Stomach (tissue), 9 donors: Measurements from ENCODE around the gene BECN2. TPM values are rescaled to one million over a fixed set of nuclear protein-coding genes. Genes with fewer than 3 reads are reported as not detected.
A peak's percentile ranks its signal among the peaks of the same experiment; 100 is the strongest.

ENCODE experiments used
- DNase-seq, 2 donors: peaks; one replicate each; pipeline versions ENCODE4 v3.0.0 to v3.0.0-alpha.2; 2013 to 2019
- H3K27ac ChIP-seq, 5 donors: fragments of 200-600 bp in 4 of 5; sonication (generic) in 4 of 5; one replicate each; pipeline ENCODE4 v1.5.1; 2013 to 2019; ENCODE audit warnings: mild to moderate bottlenecking in 1 of 5, moderate library complexity in 1 of 5
- H3K27me3 ChIP-seq, 3 donors: fragments of 200-600 bp; sonication (generic); one replicate each; pipeline ENCODE4 v1.5.1; 2017 to 2019; ENCODE audit warnings: mixed run types in 1 of 3
- H3K36me3 ChIP-seq, 4 donors: fragments of 200-600 bp; sonication (generic); 1 replicate in 3 of 4; 2 replicates in 1 of 4; pipeline ENCODE4 v1.5.1; 2016 to 2019
- H3K4me1 ChIP-seq, 4 donors: fragments of 200-600 bp; sonication (generic); one replicate each; pipeline ENCODE4 v1.5.1; 2016 to 2019
- H3K4me3 ChIP-seq, 4 donors: fragments of 200-600 bp; sonication (generic) in 3 of 4; one replicate each; pipeline ENCODE4 v1.5.1; 2016 to 2019; ENCODE audit warnings: mild to moderate bottlenecking in 1 of 4
- H3K9me3 ChIP-seq, 4 donors: fragments of 200-600 bp; sonication (generic); one replicate each; pipeline ENCODE4 v1.5.1; 2016 to 2019
- EP300 ChIP-seq: sonication (generic); formaldehyde crosslinking; IDR thresholded peaks from one replicate; pipeline ENCODE4 v1.6.1; 2017; ENCODE audit warnings: antibody characterized with exemption
- POLR2A ChIP-seq, 4 donors: fragments of 450-650 bp; IDR thresholded peaks; one replicate each; pipeline ENCODE4 v1.6.1; 2016; ENCODE audit warnings: antibody characterized with exemption in 4 of 4, control low read depth in 2 of 4, mild to moderate bottlenecking in 1 of 4, moderate library complexity in 1 of 4
- POLR2AphosphoS5 ChIP-seq, 3 donors: sonication (generic); formaldehyde crosslinking; IDR thresholded peaks; one replicate each; pipeline ENCODE4 v1.6.1; 2016; ENCODE audit warnings: antibody characterized with exemption in 3 of 3
- whole genome bisulfite sequencing, 5 donors: extraction: QIAGEN DNeasy Blood & Tissue Kit in 3 of 5; methylation state at CpG; one replicate each; pipeline versions ENCODE4 v1.1.5 to v1.1.7; 2013 to 2018; 5-methylcytosine and 5-hydroxymethylcytosine counted together
- intact Hi-C: fragments of 100-400 bp; cut with DNase I; formaldehyde crosslinking; loops from one replicate; pipeline ENCODE4 v1.15.1; 2023; ENCODE audit warnings: low total_unique reads
- polyA plus RNA-seq, 3 donors: library from polyadenylated mRNA; stranded (reverse); fragments of 200-250 nt; gene quantifications; one replicate each; pipeline ENCODE4 v1.2.3, GENCODE V29; 2013
- total RNA-seq, 5 donors: library from RNA; depleted of rRNA; stranded (reverse); fragments of >200 nt; gene quantifications; one replicate each; pipeline versions ENCODE4 v1.1.0 to v1.2.3, GENCODE V29; 2014 to 2016
- TF ChIP-seq, protein P1 (sequence below), 7 experiments: fragments of 450-650 bp in 4 of 7; fragments of 200-600 bp in 3 of 7; sonication (generic) in 3 of 7; IDR thresholded peaks; one replicate each; pipeline ENCODE4 v1.5.1; 2016 to 2019; ENCODE audit warnings: antibody characterized with exemption in 7 of 7, control low read depth in 2 of 7, mild to moderate bottlenecking in 1 of 7
- donor health status: healthy with polysubstance abuse.
- donor health status: Bipolar disorder and iron deficiency.
- donor health status: healthy.

BECN2 gene
- total and polyA plus RNA-seq, 8 donors = not detected

DNA sequence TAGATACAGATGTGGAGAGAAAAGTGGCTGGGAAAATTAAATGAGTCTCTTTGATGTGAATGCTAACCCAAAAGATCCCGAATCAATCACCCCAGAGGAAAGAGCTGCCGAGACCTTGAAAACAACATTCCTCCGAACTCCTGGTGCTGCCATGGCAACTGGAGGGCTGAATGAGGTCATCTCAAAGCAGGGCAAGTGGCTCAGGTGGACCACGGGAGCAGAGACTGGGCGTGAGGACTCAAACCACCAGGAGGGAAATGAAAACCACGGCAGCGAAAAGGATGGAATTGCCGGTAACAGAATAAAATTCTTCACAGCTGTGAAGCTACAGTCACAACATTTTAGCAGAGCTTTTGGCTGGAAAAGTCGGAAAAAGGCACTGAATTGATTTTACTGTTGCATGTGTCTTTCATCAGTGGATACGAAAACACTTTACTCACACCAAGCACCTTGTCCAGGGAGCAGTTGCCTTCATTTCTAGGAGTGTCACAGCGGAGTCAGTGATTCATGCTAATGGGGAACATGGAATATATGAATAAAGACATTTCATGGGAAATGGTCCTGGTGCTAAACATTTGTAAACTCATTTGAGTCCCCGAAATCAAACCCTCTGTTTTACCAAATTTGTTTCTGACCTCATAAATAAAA, 23.2 kb upstream of the BECN2 start:
- H3K4me1 ChIP-seq = peaks cover 0 to 8% (median 0%) of the 10 kb centered on the region in 4 donors
- 33 to 37% (median 36%) methylated on average over 12 of the region's 12 CpGs for WGBS, 5 donors
- TF ChIP-seq, protein P1, sequence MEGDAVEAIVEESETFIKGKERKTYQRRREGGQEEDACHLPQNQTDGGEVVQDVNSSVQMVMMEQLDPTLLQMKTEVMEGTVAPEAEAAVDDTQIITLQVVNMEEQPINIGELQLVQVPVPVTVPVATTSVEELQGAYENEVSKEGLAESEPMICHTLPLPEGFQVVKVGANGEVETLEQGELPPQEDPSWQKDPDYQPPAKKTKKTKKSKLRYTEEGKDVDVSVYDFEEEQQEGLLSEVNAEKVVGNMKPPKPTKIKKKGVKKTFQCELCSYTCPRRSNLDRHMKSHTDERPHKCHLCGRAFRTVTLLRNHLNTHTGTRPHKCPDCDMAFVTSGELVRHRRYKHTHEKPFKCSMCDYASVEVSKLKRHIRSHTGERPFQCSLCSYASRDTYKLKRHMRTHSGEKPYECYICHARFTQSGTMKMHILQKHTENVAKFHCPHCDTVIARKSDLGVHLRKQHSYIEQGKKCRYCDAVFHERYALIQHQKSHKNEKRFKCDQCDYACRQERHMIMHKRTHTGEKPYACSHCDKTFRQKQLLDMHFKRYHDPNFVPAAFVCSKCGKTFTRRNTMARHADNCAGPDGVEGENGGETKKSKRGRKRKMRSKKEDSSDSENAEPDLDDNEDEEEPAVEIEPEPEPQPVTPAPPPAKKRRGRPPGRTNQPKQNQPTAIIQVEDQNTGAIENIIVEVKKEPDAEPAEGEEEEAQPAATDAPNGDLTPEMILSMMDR (IDR thresholded peaks at IDR 0.05) = no peak
- TF ChIP-seq POLR2A (IDR thresholded peaks at IDR 0.05) (no peak), EP300 (no peak), POLR2AphosphoS5 (IDR thresholded peaks at IDR 0.05) (no peak)
- intact Hi-C loops = no loop called here
- H3K4me3 ChIP-seq = no peak overlapping the region
- H3K9me3 ChIP-seq = no peaks in the 10 kb centered on the region
- peaks cover 0 to 3% (median 0%) of the 10 kb centered on the region in 3 donors for H3K27me3 ChIP-seq
- H3K27ac ChIP-seq = no peak overlapping the region
- H3K36me3 ChIP-seq = no peaks in the 10 kb centered on the region
- peak in 1 of 2 donors; percentile 51 for DNase-seq

DNA sequence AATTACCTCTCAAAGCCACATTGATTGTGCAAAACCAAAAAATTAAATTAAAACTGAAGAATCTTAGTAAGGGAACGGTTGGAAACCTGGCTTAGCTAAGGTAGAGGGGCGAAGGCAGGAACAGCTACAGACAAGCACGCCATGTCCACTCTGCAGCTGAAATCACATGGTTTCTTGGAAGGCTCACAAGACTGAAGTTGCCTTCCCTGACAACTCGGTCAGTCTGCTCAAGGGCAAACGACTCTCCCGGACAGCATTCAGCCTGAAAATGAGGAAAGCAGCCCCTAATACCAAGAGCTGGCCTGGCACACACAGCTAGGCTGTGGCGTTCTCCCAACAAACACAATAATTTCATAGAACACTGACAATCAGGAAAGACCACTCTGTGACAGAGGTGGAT, 22.7 kb upstream of the BECN2 start:
- H3K36me3 ChIP-seq = no peaks in the 10 kb centered on the region
- H3K4me3 ChIP-seq = no peak overlapping the region
- 56 to 74% (median 63%) methylated on average over 7 of the region's 7 CpGs for WGBS, 5 donors
- no peaks in the 10 kb centered on the region for H3K9me3 ChIP-seq
- H3K27me3 ChIP-seq = no peaks in the 10 kb centered on the region
- H3K27ac ChIP-seq = no peak overlapping the region
- intact Hi-C loops = no loop called here
- TF ChIP-seq POLR2AphosphoS5 (IDR thresholded peaks at IDR 0.05) (no peak), POLR2A (IDR thresholded peaks at IDR 0.05) (no peak), EP300 (no peak)
- TF ChIP-seq, protein P1 (IDR thresholded peaks at IDR 0.05) = no peak
- DNase-seq = no peak
- peaks cover 0 to 8% (median 0%) of the 10 kb centered on the region in 4 donors for H3K4me1 ChIP-seq

DNA sequence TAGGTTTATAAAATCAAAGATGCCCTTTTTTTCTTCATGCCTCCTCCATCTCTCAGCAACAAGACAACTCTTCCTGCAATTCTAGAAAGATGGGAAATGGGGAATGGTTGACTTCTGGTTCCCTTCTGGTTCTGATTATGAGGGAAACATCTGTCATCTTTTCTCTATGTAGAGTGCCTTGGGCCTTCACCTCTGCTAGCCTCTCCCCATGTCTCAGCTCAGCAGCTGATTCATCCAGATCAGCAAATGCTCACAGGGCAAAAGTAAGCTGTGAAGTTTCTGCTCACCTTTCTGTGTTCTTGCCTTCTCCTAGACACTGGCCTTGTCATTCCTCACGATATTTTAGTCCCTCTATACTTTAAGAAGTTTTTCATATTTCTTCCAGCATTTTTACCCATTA, 17.8 kb upstream of the BECN2 start:
- Histone ChIP-seq H3K27me3 (no peaks in the 10 kb centered on the region), H3K4me3 (no peak overlapping the region), H3K9me3 (no peaks in the 10 kb centered on the region), H3K36me3 (no peaks in the 10 kb centered on the region), H3K27ac (no peak overlapping the region), H3K4me1 (no peaks in the 10 kb centered on the region)
- WGBS, 5 donors = 71 to 85% (median 72%) methylated on average over 1 of the region's 1 CpG
- intact Hi-C loops = no loop called here
- no peak for DNase-seq
- TF ChIP-seq EP300 (no peak), POLR2AphosphoS5 (IDR thresholded peaks at IDR 0.05) (no peak), POLR2A (IDR thresholded peaks at IDR 0.05) (no peak)
- TF ChIP-seq, protein P1 (IDR thresholded peaks at IDR 0.05) = no peak

DNA sequence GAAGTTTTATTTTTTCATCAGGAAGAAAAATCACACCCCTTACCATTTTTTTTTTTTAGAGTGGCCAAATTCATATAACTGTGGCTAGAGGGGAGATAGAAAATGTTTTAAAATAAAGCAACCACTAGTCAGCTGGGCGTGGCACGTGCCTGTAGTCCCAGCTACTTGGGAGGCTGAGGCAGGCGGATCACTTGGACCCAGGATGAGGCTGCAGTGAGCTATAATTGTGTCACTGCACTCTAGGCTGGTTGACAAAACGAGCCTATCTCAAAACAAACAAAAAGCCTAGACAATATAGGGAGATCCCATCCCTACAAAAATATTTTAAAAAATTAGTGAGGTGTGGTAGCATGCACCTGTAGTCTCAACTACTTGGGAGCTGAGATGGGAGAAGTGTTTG, 14.8 kb upstream of the BECN2 start:
- H3K27ac ChIP-seq = no peak overlapping the region
- H3K4me3 ChIP-seq = no peak overlapping the region
- H3K4me1 ChIP-seq = no peaks in the 10 kb centered on the region
- WGBS, 5 donors = 70 to 78% (median 76%) methylated on average over 4 of the region's 4 CpGs
- no peaks in the 10 kb centered on the region for H3K9me3 ChIP-seq
- intact Hi-C loops = no loop called here
- no peak for DNase-seq
- H3K27me3 ChIP-seq = no peaks in the 10 kb centered on the region
- TF ChIP-seq, protein P1 (IDR thresholded peaks at IDR 0.05) = no peak
- TF ChIP-seq EP300 = no peak
- no peak for TF ChIP-seq POLR2AphosphoS5 (IDR thresholded peaks at IDR 0.05)
- TF ChIP-seq POLR2A (IDR thresholded peaks at IDR 0.05) = no peak
- no peaks in the 10 kb centered on the region for H3K36me3 ChIP-seq
